ENCODE data around the gene SMOC2.
"Not testable (repeated sequence)": the region's sequence is repeated elsewhere in the genome, so short reads cannot be mapped to it uniquely, and the experiment has no call there.

Gene SMOC2

DNA sequence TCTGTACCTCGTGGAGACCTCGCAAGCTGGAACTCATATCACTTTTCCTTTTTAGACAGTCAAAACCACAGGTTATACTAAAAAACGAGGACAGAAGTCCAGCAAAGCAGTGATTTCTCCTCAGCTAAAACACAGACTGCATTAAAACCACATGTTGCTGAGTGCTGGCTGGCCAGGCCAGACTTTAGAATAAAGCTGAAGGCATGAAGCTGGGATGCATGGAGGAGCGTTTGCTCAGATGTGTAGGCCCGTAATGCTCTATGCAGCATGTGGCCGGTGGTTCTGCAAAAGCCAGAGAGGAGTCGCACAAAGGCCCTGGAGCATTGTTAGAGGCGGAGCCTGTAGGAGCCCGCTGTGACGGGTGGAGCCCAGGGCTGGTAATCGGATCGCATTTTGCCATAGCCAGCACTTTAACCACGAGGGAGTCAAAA lies 83.6 kb downstream of the SMOC2 start:
- no peak for DNase-seq

- no peak for DNase-seq
These were observed 84.1 kb downstream of the SMOC2 start for GRCh38 chr6:168525114-168525513.

GRCh38 chr6:168525926-168526630 lies 85.1 kb downstream of the SMOC2 start:
- no peak for DNase-seq

GRCh38 chr6:168526841-168527281 lies 85.9 kb downstream of the SMOC2 start:
- DNase-seq = no peak

DNA sequence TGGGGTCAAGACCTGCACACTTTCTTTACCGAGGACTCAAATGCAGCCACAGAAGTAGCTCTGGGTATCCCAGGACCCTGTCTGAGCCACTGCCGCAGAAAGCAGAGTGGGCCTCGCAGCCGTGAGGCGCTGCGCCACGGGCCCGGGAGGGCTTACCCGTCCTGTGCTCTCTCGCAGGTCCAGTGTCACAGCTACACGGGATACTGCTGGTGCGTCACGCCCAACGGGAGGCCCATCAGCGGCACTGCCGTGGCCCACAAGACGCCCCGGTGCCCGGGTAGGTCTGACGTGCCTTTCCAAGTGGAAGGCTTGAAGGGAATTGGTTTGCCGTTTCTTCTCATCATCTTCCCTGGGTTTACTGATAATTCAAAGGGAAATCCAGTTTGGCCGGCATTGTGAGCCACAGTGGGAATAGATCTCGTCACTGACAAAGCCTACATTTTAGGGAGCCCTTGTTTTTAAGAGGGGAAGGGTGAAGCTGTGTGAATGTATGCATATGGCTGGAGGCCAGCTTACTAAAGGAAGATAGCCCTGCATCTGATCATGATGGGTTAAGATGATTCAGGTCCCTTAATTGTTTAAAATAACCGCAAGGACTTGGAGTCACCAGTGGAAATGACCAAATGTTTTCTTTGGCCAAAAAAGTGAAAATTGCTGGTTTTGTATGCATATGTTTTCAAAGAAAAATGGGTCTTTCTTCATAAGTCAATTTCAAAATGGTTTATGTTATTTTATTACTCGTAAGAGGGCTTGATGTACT lies 86.6 kb downstream of the SMOC2 start:
- DNase-seq = no peak

DNA sequence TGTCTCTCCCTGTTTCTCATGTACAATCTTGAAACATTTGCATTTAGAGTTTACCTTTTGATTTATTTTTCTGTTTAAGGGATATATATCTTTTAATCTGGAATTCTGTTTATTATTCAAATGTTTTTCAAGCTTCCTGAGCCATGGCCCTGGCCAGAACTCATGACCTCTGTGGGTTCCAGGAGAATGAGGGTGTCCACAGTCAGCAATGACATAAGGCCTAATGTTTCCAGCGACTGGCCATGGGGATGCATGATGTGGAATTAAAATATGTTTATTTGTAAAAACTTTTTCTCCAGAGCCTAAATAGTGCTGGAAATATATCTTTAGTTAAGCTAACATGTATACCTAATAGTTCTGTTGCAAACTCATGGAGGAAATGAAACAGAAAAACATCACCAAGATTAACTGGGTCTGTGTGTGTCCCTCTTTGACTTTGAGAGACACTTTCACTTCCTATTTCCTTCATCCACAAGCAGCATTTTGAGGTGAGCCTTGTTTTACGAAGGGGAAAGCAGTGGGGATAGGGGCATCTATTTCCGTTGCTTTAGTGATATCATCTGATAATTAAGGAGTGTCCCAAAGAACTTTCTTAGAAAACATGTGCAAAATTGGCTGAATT lies 87.6 kb downstream of the SMOC2 start:
- DNase-seq = no peak

- DNase-seq = no peak
These were observed 88.2 kb downstream of the SMOC2 start for GRCh38 chr6:168529214-168529613.

- DNase-seq = no peak
These were observed 89.7 kb downstream of the SMOC2 start for GRCh38 chr6:168530653-168531071.

- no peak for DNase-seq
These were observed 91.1 kb downstream of the SMOC2 start for GRCh38 chr6:168532070-168532469.

GRCh38 chr6:168533414-168533813 lies 92.4 kb downstream of the SMOC2 start:
- no peak for DNase-seq

GRCh38 chr6:168534265-168534664 lies 93.3 kb downstream of the SMOC2 start:
- DNase-seq = no peak

DNA sequence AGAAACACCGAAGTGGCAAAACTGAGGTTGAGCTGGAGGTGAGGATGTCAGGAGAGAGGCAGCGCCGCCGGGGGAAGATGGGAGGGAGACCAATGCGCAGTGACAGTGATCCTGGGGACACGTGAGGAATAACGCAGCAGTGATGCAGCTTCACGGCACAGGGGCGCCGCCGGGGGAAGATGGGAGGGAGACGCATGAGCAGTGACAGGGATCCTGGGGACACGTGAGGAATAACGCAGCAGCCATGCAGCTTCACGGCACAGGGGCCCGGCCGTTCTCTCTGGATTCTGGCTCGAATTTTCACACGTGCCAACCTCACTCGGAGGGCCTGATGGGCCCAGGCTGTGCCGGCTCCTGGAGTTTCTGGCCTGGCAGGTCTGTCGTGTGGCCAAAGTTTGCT lies 94.7 kb downstream of the SMOC2 start:
- no peak for DNase-seq

DNA sequence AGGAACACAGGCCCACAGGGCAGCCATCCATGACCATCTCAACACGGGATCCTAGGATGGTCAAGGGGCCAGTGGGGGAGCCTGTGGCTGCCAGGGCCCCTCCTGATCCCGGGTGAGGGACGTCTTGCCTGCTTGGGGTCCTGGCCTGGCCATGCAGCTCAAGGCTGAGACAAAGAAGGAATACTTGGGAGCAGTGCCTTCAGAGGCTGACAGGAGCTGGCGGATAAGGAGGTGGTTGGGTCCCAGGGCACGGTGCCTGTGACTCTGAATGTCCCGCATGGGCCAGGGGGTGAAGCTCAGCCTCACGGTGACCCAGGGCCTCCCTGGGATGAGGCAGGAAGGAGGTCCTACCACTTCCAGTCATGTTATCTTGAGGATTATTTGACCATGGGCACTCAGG lies 95.2 kb downstream of the SMOC2 start:
- DNase-seq = no peak

DNA sequence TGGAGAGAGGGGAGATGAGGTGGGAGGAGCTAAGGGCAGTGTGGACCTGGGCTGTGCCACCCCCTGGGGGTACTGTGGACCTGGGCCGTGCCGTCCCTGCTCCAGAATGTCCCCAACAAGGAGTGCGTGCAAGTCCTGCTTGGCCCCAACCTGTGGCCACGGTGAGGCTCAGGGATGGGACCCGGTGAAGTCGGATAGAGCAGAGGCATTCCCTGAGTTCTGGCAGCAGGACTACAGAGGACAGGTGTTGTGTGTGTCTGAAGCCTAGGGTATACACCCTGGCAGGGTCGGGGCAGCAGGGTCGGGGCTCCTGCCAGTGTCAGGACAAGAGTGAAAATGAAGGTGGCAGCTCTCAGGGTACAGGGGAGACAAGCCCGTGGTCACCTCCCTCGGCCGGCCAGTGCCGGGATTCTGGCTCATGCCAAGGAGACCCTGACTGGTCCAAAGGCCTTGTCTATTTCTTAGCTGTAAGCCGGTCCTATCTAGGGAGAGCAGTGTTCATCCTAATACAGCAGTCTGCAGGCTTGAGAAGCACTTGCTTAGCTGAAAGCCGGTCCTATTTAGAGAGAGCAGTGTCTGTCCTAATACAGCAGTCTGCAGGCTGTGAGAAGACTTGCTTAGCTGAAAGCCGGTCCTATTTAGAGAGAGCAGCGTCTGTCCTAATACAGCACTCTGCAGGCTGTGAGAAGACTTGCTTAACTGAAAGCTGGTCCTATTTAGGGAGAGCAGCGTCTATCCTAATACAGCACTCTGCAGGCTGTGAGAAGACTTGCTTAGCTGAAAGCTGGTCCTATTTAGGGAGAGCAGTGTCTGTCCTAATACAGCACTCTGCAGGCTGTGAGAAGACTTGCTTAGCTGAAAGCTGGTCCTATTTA lies 95.9 kb downstream of the SMOC2 start:
- no peak for DNase-seq

DNA sequence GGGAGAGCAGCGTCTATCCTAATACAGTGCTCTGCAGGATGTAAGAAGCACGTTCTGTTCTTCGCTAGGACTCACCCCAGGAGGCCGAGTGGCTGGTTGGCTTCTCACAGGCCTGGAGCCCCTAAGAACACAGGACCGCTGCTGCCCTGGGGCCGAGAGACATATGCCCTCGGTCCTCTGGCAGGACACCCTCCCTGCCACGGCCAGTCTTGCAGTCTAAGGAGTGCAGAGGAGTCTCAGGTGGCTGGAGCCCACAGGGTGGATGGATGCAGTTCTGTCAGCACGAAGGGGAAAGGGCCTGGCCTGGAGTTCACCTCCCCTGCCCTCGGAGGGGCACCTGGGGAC lies 96.5 kb downstream of the SMOC2 start:
- no peak for DNase-seq

DNA sequence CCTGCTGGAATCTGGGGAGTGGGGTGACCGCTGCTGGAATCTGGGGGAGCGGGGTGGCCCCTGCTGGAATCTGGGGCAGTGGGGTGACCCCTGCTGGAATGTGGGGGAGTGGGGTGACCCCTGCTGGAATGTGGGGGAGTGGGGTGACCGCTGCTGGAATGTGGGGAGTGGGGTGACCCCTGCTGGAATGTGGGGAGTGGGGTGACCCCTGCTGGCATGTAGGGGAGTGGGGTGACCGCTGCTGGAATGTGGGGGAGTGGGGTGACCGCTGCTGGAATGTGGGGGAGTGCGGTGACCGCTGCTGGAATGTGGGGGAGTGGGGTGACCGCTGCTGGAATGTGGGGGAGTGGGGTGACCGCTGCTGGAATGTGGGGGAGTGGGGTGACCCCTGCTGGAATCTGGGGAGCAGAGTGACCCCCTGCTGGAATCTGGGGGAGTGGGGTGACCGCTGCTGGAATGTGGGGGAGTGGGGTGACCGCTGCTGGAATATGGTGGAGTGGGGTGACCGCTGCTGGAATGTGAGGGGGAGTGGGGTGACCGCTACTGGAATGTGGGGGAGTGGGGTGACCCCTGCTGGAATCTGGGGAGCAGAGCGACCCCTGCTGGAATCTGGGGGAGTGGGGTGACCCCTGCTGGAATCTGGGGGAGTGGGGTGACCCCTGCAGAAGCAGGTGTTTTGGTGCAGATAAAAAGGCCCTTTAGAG lies 97.4 kb downstream of the SMOC2 start:
- not testable (repeated sequence) for DNase-seq

DNA sequence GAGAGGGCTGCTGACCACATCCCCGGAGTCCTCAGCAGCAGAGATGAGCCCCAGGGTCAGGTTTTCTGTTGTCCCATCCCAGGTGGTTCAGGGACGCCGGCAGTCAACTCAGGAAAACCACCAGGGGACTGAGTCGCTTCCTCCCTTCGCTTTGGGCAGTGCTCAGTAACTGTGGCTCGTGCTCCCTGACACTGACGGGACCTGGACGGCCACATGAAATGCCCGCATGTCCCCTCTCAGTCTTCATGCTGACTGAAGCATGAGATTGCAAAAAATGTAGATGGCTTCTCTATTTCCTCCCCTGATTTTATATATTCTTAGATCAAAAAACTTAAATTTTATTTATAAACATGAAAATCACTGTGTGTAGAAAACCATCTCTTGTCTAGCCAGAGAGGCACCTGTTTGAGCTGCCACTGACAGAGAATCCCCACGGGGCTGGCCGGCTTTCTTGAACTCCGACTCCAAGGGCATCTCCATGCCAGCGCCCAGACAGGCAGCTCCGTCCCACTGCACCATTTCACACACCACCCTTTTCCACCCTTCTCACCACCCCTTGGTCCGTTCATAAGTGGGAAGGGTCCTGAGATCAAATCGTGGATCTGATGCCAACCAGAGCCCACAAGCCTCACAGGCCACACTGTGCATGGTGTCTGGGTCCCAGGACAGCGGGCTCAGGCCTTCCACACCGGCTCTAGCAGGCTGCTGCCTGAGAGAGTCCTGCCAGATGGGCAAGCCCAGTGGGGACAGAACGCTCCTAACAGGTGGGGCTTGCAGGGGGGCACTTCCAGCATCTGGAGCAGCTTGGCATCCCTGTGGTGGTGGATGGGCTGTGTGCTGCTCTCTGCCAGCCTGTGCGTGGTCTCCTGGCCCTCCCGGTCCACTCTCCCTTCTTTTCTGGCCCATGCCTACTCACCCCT lies 98.2 kb downstream of the SMOC2 start:
- DNase-seq = no peak

- no peak for DNase-seq
These were observed 99.8 kb downstream of the SMOC2 start for GRCh38 chr6:168540713-168541291.

DNA sequence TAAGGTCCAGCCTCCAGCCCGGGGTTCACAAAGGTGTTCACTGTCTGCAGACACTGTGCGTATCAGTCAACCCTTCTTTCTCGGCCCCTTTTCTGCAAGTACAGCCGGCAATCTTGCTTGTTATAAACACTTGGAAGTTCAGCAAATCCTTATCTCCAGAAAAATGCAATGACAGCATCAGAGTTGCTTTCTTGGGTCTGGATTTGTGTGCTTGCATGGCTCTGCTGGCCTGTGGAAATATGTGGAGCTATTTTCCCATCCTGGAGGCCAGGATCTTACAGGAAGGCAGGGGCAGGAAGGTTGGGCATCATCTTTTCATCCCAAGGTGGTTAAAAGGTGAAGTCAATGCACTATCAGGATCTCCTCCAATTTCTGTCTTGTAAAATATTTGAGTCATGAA lies 100.3 kb downstream of the SMOC2 start:
- DNase-seq = no peak

DNA sequence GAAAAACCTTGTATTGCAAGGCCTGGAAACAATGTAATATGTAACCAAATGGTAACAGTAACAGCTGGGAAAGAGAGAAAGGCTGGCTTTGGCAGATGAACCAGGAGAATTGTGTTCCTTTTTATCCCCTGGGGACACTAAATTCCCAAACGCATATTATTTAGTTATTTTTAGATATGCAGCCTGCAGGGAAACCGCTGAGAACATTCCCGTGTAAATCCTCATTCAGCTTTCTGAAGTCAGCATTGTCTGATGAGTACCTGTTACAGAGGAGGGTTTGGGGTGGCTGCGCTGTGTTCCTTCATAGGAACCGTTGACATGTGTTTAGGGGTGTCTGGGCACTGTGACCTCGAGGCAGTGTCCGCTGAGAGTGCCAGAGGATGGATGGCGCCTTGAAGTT lies 101.3 kb downstream of the SMOC2 start:
- no peak for DNase-seq

DNA sequence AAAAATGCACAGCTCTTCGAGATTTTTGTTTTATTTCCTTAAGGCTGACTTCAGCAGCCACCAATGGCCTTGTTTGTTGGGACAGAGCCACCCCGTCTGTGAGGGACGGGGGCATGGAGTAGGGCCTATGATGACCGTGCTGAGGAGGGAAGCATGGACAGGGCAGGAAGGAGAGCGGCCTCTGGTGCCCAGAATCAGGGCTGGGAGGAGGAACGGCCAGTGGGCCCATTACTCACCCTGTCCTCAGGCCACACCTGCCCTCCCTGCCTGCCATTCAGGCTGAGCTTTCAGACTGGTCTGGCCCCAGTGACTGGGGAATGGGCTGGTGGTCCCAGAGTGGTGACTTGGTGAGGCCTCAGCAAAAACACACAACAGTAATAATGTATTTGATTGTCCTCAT lies 104.4 kb downstream of the SMOC2 start:
- DNase-seq = no peak
